ENCODE measurements around the gene PREX1. TPM values are rescaled to one million over a fixed set of nuclear protein-coding genes. Genes with fewer than 3 reads are reported as not detected.

Gene PREX1
- polyA plus RNA-seq, 1 of the 3 experiments (the other 2 are of a cell fraction) = 5.3 TPM

DNA sequence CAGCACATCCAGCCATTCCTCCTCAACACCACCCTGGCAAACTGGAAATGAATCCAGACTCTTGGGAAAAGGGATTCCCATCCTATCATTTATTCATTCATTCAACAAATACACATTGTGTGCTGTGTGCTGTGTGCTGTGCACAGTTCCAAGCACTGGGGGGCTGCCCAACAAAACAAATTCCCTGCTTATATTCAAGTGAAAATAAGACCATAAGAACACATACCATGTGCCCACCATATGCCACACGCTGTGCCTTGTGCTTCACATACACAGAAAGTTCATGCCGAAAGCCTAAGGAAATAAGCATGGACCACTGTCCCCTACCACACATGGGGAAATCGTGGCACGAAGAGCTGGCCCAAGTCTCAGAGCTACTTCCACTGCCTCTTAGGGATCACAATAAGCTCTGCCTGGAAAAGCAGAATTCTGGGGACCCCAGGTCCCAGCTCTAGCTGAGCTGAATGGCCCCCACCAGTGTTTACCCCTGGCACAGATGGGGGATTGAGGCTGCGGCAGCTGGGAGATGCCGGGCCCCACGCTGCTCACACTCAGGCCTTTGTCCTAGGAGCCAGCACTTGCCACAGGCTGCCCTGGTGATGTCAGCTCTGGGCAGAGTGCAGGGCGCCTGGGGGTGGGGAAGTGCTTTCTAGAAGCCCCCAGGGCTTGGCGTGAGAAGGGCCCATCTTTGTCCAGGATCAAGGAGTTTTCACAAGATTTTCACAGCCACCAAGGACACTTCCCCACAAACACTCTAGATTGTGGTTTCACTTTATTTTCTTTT, 99.6 kb downstream of the PREX1 start:
- Histone ChIP-seq H3K79me2 (ENCODE audit: insufficient read depth) (no peaks in the 10 kb centered on the region), H3K4me2 (no peak overlapping the region), H3K9me2 (no peaks in the 10 kb centered on the region), H3K4me3 (ENCODE audit: low read depth in 2 of 2, low read length in 1 of 2) (no peak overlapping the region), H3K9me3 (no peaks in the 10 kb centered on the region), H3K27me3 (ENCODE audit: insufficient read depth) (no peaks in the 10 kb centered on the region), H4K20me1 (ENCODE audit: insufficient read depth) (no peaks in the 10 kb centered on the region), H3F3A (replicated peaks; ENCODE audit: insufficient read depth) (no peaks in the 10 kb centered on the region), H3K4me1 (ENCODE audit: control insufficient read depth in 1 of 2, insufficient read depth in 2 of 2, low read depth in 1 of 2, low read length in 1 of 2) (peaks cover 0 to 13% of the 10 kb centered on the region in 2 experiments; a peak in 2 of 4 replicates), H3K27ac (ENCODE audit: low read depth in 2 of 2, low read length in 1 of 2) (no peak overlapping the region), H2AFZ (ENCODE audit: low read depth) (no peak overlapping the region), H3K36me3 (replicated peaks in 1 of 2; ENCODE audit: control insufficient read depth in 1 of 2, insufficient read depth in 2 of 2, low read length in 1 of 2) (no peaks in the 10 kb centered on the region), H3K9ac (no peak overlapping the region)
- ChIA-PET POLR2A (no interaction called here), CTCF (interaction anchor here (1.1 to 2.5 kb wide), 3 partner anchors 16 to 70 kb away, joined by 3 to 9 read pairs (median 4); no protein-coding TSS in a partner anchor)
- no peak for DNase-seq
- TF ChIP-seq MEF2A (IDR thresholded peaks at IDR 0.05; ENCODE audit: borderline replicate concordance, low read depth) (no peak), TEAD4 (IDR thresholded peaks at IDR 0.05; ENCODE audit: borderline replicate concordance, insufficient read depth) (no peak), POLR2AphosphoS5 (IDR thresholded peaks at IDR 0.05; ENCODE audit: low read depth, low read length) (no peak), TAF1 (IDR thresholded peaks at IDR 0.05; ENCODE audit: borderline replicate concordance, low read depth, low read length) (no peak), FOXM1 (IDR thresholded peaks at IDR 0.05; ENCODE audit: low read depth) (no peak), FOSL2 (IDR thresholded peaks at IDR 0.05; ENCODE audit: borderline replicate concordance, low read depth) (no peak), NFIC (IDR thresholded peaks at IDR 0.05; ENCODE audit: borderline replicate concordance) (no peak), NRF1 (IDR thresholded peaks at IDR 0.05; ENCODE audit: low read depth, low read length) (no peak), EP300 (IDR thresholded peaks at IDR 0.05; ENCODE audit: borderline replicate concordance in 1 of 2, low read depth in 1 of 2, low read length in 1 of 2) (no peak)
- TF ChIP-seq, protein P1, sequence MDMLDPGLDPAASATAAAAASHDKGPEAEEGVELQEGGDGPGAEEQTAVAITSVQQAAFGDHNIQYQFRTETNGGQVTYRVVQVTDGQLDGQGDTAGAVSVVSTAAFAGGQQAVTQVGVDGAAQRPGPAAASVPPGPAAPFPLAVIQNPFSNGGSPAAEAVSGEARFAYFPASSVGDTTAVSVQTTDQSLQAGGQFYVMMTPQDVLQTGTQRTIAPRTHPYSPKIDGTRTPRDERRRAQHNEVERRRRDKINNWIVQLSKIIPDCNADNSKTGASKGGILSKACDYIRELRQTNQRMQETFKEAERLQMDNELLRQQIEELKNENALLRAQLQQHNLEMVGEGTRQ (IDR thresholded peaks at IDR 0.05; ENCODE audit: borderline replicate concordance, low read depth, low read length) = no peak
- TF ChIP-seq, protein P2, sequence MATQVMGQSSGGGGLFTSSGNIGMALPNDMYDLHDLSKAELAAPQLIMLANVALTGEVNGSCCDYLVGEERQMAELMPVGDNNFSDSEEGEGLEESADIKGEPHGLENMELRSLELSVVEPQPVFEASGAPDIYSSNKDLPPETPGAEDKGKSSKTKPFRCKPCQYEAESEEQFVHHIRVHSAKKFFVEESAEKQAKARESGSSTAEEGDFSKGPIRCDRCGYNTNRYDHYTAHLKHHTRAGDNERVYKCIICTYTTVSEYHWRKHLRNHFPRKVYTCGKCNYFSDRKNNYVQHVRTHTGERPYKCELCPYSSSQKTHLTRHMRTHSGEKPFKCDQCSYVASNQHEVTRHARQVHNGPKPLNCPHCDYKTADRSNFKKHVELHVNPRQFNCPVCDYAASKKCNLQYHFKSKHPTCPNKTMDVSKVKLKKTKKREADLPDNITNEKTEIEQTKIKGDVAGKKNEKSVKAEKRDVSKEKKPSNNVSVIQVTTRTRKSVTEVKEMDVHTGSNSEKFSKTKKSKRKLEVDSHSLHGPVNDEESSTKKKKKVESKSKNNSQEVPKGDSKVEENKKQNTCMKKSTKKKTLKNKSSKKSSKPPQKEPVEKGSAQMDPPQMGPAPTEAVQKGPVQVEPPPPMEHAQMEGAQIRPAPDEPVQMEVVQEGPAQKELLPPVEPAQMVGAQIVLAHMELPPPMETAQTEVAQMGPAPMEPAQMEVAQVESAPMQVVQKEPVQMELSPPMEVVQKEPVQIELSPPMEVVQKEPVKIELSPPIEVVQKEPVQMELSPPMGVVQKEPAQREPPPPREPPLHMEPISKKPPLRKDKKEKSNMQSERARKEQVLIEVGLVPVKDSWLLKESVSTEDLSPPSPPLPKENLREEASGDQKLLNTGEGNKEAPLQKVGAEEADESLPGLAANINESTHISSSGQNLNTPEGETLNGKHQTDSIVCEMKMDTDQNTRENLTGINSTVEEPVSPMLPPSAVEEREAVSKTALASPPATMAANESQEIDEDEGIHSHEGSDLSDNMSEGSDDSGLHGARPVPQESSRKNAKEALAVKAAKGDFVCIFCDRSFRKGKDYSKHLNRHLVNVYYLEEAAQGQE (IDR thresholded peaks at IDR 0.05; ENCODE audit: low read depth, low read length) = no peak
- TF ChIP-seq, protein P3, sequence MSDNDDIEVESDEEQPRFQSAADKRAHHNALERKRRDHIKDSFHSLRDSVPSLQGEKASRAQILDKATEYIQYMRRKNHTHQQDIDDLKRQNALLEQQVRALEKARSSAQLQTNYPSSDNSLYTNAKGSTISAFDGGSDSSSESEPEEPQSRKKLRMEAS (IDR thresholded peaks at IDR 0.05; ENCODE audit: low read depth) = no peak
- TF ChIP-seq, protein P4, sequence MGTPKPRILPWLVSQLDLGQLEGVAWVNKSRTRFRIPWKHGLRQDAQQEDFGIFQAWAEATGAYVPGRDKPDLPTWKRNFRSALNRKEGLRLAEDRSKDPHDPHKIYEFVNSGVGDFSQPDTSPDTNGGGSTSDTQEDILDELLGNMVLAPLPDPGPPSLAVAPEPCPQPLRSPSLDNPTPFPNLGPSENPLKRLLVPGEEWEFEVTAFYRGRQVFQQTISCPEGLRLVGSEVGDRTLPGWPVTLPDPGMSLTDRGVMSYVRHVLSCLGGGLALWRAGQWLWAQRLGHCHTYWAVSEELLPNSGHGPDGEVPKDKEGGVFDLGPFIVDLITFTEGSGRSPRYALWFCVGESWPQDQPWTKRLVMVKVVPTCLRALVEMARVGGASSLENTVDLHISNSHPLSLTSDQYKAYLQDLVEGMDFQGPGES (IDR thresholded peaks at IDR 0.05; ENCODE audit: low read depth, low read length) = no peak
- WGBS (ENCODE audit: low lambda C conversion rate) = 86% methylated on average over 4 of the region's 9 CpGs
